HG02981 (cell line): Measurements from ENCODE around the gene MPO.

Source experiments
- ATAC-seq: cut with Tn5 transposase; IDR thresholded peaks from one replicate; pipeline ENCODE4 v1.9.1; 2021; ENCODE audit warnings: mild to moderate bottlenecking, moderate library complexity; ENCODE audit not compliant: unreplicated experiment

Gene MPO

GRCh38 chr17:58320570-58321323 is 40.0 kb upstream of the MPO start:
- no peak for ATAC-seq

GRCh38 chr17:58320163-58320558 is 39.4 kb upstream of the MPO start:
- ATAC-seq: no peak

GRCh38 chr17:58319173-58320162 is 38.7 kb upstream of the MPO start:
- no peak for ATAC-seq

GRCh38 chr17:58318627-58319172 is 38.0 kb upstream of the MPO start:
- no peak for ATAC-seq

- ATAC-seq: no peak
These were observed 37.3 kb upstream of the MPO start for GRCh38 chr17:58318065-58318481.

- peak; percentile 74 for ATAC-seq
These were observed 36.8 kb upstream of the MPO start for GRCh38 chr17:58317421-58318064.

- ATAC-seq: no peak
These were observed 35.7 kb upstream of the MPO start for GRCh38 chr17:58316260-58316960.

GRCh38 chr17:58315750-58316149 is 35.0 kb upstream of the MPO start:
- ATAC-seq: no peak

- ATAC-seq: no peak
These were observed 34.6 kb upstream of the MPO start for GRCh38 chr17:58315281-58315711.

GRCh38 chr17:58314706-58315015 is 33.9 kb upstream of the MPO start:
- ATAC-seq: no peak

- no peak for ATAC-seq
These were observed 33.3 kb upstream of the MPO start for GRCh38 chr17:58313815-58314705.

GRCh38 chr17:58312829-58313228 is 32.1 kb upstream of the MPO start:
- ATAC-seq: no peak

GRCh38 chr17:58312021-58312630 is 31.4 kb upstream of the MPO start:
- ATAC-seq: no peak

- ATAC-seq: no peak
These were observed 30.7 kb upstream of the MPO start for GRCh38 chr17:58311429-58311894.

- ATAC-seq: no peak
These were observed 30.0 kb upstream of the MPO start for GRCh38 chr17:58310511-58311428.

- no peak for ATAC-seq
These were observed 29.2 kb upstream of the MPO start for GRCh38 chr17:58309918-58310259.

GRCh38 chr17:58308985-58309917 is 28.5 kb upstream of the MPO start:
- no peak for ATAC-seq
